HepG2 (cell line): ENCODE data around the gene TSACC. TPM values are rescaled to one million over a fixed set of nuclear protein-coding genes. Genes with fewer than 3 reads are reported as not detected.

Experiments used
- ATAC-seq: fragments of 200-7000 bp; cut with Tn5 transposase; 3 replicates; pipeline ENCODE4 v1.9.1; 2020; ENCODE audit warnings: mild to moderate bottlenecking, moderate library complexity
- BruUV-seq: library from RNA; stranded (reverse); fragments of 400-500 nt; replicated peaks from 2 replicates; lab custom pipeline; 2021; lab: Mats Ljungman, UMichigan
- CTCF ChIA-PET: fragments of 300-600 bp; formaldehyde crosslinking; extraction: SDS; loops from one replicate; lab custom pipeline; 2021; ENCODE audit warnings: low total read pairs, inconsistent platforms, low intra/inter-chr PET ratio; lab: Yijun Ruan, JAX
- POLR2A ChIA-PET: fragments of 350-600 bp; sonication (Branson Sonifier 250); formaldehyde crosslinking; loops from one replicate; lab custom pipeline; 2020; ENCODE audit warnings: antibody characterized with exemption, inconsistent platforms; lab: Yijun Ruan, JAX
- DNase-seq: peaks from one replicate; pipeline ENCODE4 v3.0.0-alpha.2; 2015; ENCODE audit warnings: low spot score
- FAIRE-seq: peaks from 3 replicates; lab custom pipeline; 2011; peaks lifted over from hg19 to GRCh38; lab: Jason Lieb, UNC
- H2AFZ ChIP-seq: one replicate; pipeline ENCODE4 v1.6.1; 2011; ENCODE audit warnings: low read length, inconsistent platforms
- H3K27ac ChIP-seq: fragments of 300-600 bp; 3 replicates; pipeline ENCODE4 v1.8.0; 2011; ENCODE audit warnings: mixed run types, mild to moderate bottlenecking, mixed read lengths, low read length, inconsistent platforms; ENCODE audit not compliant: insufficient read depth; ENCODE audit errors: extremely low read length
- H3K27me3 ChIP-seq, 2 experiments: fragments of 200-600 bp in 1 of 2; 2 replicates in 1 of 2; 3 replicates in 1 of 2; pipeline versions ENCODE4 v1.6.0 to v1.8.0; 2011; ENCODE audit warnings: low read length in 2 of 2, mild to moderate bottlenecking in 2 of 2, moderate library complexity in 2 of 2, inconsistent platforms in 1 of 2; ENCODE audit not compliant: insufficient read depth in 2 of 2, control insufficient read depth in 1 of 2
- H3K36me3 ChIP-seq, 2 experiments: fragments of 200-600 bp in 1 of 2; replicated peaks in 1 of 2; 2 replicates in 1 of 2; 3 replicates in 1 of 2; pipeline versions ENCODE4 v1.5.1 to v1.8.0; 2011; ENCODE audit warnings: low read length in 2 of 2, inconsistent platforms in 1 of 2; ENCODE audit not compliant: insufficient read depth in 2 of 2, control insufficient read depth in 1 of 2
- H3K4me1 ChIP-seq: 2 replicates; pipeline ENCODE4 v1.5.1; 2012; ENCODE audit warnings: low read length, inconsistent platforms; ENCODE audit not compliant: insufficient read depth
- H3K4me2 ChIP-seq: 2 replicates; pipeline ENCODE4 v1.6.0; 2011; ENCODE audit warnings: low read depth, low read length, inconsistent platforms
- H3K4me3 ChIP-seq, 3 experiments: fragments of 200-600 bp in 1 of 3; sonication (generic), shearing (Covaris generic) in 1 of 3; replicated peaks in 1 of 3; 2 replicates each; pipeline ENCODE4 v1.5.1; 2011 to 2016; ENCODE audit warnings: low read length in 3 of 3, inconsistent platforms in 2 of 3, low read depth in 2 of 3, mild to moderate bottlenecking in 2 of 3, control low read depth in 1 of 3, mixed read lengths in 1 of 3; ENCODE audit not compliant: insufficient read depth in 1 of 3
- H3K79me2 ChIP-seq: one replicate; pipeline ENCODE4 v1.6.1; 2011; ENCODE audit warnings: low read length, inconsistent platforms; ENCODE audit not compliant: insufficient read depth
- H3K9ac ChIP-seq: 2 replicates; pipeline ENCODE4 v1.6.0; 2011; ENCODE audit warnings: mild to moderate bottlenecking, low read depth, low read length, inconsistent platforms; ENCODE audit not compliant: insufficient read depth
- H3K9me3 ChIP-seq: 2 replicates; pipeline ENCODE4 v1.5.1; 2012; ENCODE audit warnings: mild to moderate bottlenecking, low read length
- H4K20me1 ChIP-seq: 2 replicates; pipeline ENCODE4 v1.6.0; 2011; ENCODE audit warnings: inconsistent platforms, mild to moderate bottlenecking, low read length, moderate library complexity; ENCODE audit not compliant: insufficient read depth
- HNF4A ChIP-seq: sonication (generic); formaldehyde crosslinking; IDR thresholded peaks from 2 replicates; pipeline ENCODE4 v1.4.0; 2020; ENCODE audit warnings: missing genetic modification reagents
- JUN ChIP-seq: sonication (generic); formaldehyde crosslinking; IDR thresholded peaks from 2 replicates; pipeline ENCODE4 v1.4.0; 2020; ENCODE audit warnings: mild to moderate bottlenecking, missing genetic modification reagents
- NCOA5 ChIP-seq: sonication (generic); formaldehyde crosslinking; IDR thresholded peaks from 2 replicates; pipeline ENCODE4 v1.4.0; 2020; ENCODE audit warnings: missing genetic modification reagents
- PCBP2 ChIP-seq: fragments of 200-400 bp; formaldehyde crosslinking; optimal IDR thresholded peaks from 2 replicates; pipeline ENCODE3; 2018; ENCODE audit warnings: low read length, low read depth; ENCODE audit not compliant: poor library complexity, severe bottlenecking
- RFX1 ChIP-seq: fragments of 450-650 bp; IDR thresholded peaks from 2 replicates; pipeline ENCODE4 v1.6.1; 2017
- ZNF552 ChIP-seq: sonication (generic); formaldehyde crosslinking; IDR thresholded peaks from 2 replicates; pipeline ENCODE4 v1.9.0; 2022; ENCODE audit warnings: missing genetic modification reagents, mild to moderate bottlenecking, borderline replicate concordance
- ZNF674 ChIP-seq: sonication (generic); formaldehyde crosslinking; IDR thresholded peaks from 2 replicates; pipeline ENCODE4 v1.5.0; 2020; ENCODE audit warnings: low read depth, mild to moderate bottlenecking, missing genetic modification reagents
- ZNF7 ChIP-seq: IDR thresholded peaks from 2 replicates; pipeline ENCODE4 v1.6.1; 2016; ENCODE audit warnings: missing biosample characterization, missing genetic modification reagents
- ZNF724P ChIP-seq: sonication (generic); formaldehyde crosslinking; IDR thresholded peaks from 2 replicates; pipeline ENCODE4 v1.8.0; 2022; ENCODE audit warnings: missing genetic modification reagents, borderline replicate concordance
- WGBS: methylation state at CpG from one replicate; pipeline ENCODE4 v1.1.6; 2017; ENCODE audit warnings: low lambda C conversion rate; 5-methylcytosine and 5-hydroxymethylcytosine counted together
- in situ Hi-C: cut with HindIII; loops from 2 replicates; pipeline ENCODE4 v1.10.0; 2017; ENCODE audit warnings: low pct_unique_long_range_greater_than_20kb; ENCODE audit not compliant: extremely low pct_ligation_motif_present
- intact Hi-C: fragments of 100-400 bp; cut with micrococcal nuclease; formaldehyde crosslinking; loops from one replicate; pipeline ENCODE4 v1.10.0; 2022; ENCODE audit not compliant: unreplicated experiment
- polyA plus RNA-seq, 8 experiments: library from polyadenylated mRNA; depleted of rRNA in 3 of 8; stranded (reverse) in 7 of 8; unstranded in 1 of 8; fragments of >200 nt; fragmentation: Illumina TruSeq in 4 of 8; extraction: Trizol in 4 of 8; gene quantifications; 2 replicates each; pipeline versions ENCODE4 v1.2.1 to v1.2.3, GENCODE V29; 2011 to 2016; ENCODE audit warnings: low read depth in 4 of 8, missing spikeins in 1 of 8, mixed read lengths in 1 of 8; ENCODE audit not compliant: insufficient read depth in 1 of 8
- total RNA-seq, 5 experiments: library from RNA; depleted of rRNA; stranded (reverse); fragments of >200 nt; fragmentation: Illumina TruSeq; extraction: Trizol; gene quantifications; 2 replicates each; pipeline ENCODE4 v1.2.3, GENCODE V29; 2016; ENCODE audit warnings: low read depth in 1 of 5
- TF ChIP-seq, protein P1 (sequence below): sonication (generic); formaldehyde crosslinking; IDR thresholded peaks from 2 replicates; pipeline ENCODE4 v1.5.1; 2020; ENCODE audit warnings: missing genetic modification reagents, mild to moderate bottlenecking, borderline replicate concordance
- TF ChIP-seq, protein P2 (sequence below): IDR thresholded peaks from 2 replicates; pipeline ENCODE4 v1.6.1; 2016; ENCODE audit warnings: missing biosample characterization, missing genetic modification reagents, low read depth
- TF ChIP-seq, protein P3 (sequence below): sonication (generic); formaldehyde crosslinking; IDR thresholded peaks from 2 replicates; pipeline ENCODE4 v1.9.0; 2022; ENCODE audit warnings: missing genetic modification reagents, mild to moderate bottlenecking, borderline replicate concordance
- TF ChIP-seq, protein P4 (sequence below): sonication (generic); formaldehyde crosslinking; IDR thresholded peaks from 2 replicates; pipeline ENCODE4 v1.5.0; 2020; ENCODE audit warnings: missing genetic modification reagents, mild to moderate bottlenecking, borderline replicate concordance

Gene TSACC
- total and polyA plus RNA-seq, 2 of the 13 experiments (the other 11 are each of a cell fraction or from before 2014, with no cell fraction given) = 1.5 to 2.6 TPM

DNA sequence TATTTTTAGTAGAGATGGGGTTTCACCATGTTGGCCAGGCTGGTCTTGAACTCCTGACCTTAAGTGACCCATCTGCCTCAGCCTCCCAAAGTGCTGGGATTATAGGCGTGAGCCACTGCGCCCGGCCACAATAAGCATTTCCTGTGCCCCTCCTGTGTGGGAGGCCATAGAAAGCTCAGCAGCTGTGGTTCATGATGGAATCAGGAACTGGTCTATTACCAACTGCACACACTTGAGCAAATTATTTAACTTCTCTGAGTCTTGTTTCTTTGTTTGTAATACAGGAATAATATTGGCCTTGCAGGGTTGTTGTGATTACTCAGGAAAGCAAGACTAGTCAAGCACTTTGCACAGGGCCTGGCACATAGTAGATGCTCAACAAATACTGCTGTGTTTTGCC, 45.7 kb downstream of the TSACC start:
- 0 out of 5 replicates have a peak, but pooled peaks cover 0 to 2% of the 10 kb centered on the region in 2 experiments for H3K27me3 ChIP-seq
- intact Hi-C loops = no loop called here
- H3K4me3 ChIP-seq = no peak overlapping the region
- H3K9me3 ChIP-seq = no peaks in the 10 kb centered on the region
- peaks cover 28% of the 10 kb centered on the region for H3K4me1 ChIP-seq
- H3K36me3 ChIP-seq = peaks cover 24 to 46% of the 10 kb centered on the region in 2 experiments
- H2AFZ ChIP-seq = no peak overlapping the region
- H4K20me1 ChIP-seq = peaks cover 4% of the 10 kb centered on the region
- H3K79me2 ChIP-seq = no peaks in the 10 kb centered on the region
- in situ Hi-C loops = no loop called here
- H3K9ac ChIP-seq = no peak overlapping the region
- ChIA-PET POLR2A (interaction anchor here (1.1 to 12.6 kb wide), 3 partner anchors 8 to 121 kb away, joined by 3 to 189 read pairs (median 8); partner anchors contain the start of gene RHBG), CTCF (interaction anchor here (5.4 kb wide), 1 partner anchor 61 kb away, joined by 76 read pairs; no protein-coding TSS in a partner anchor)
- H3K4me2 ChIP-seq = no peak overlapping the region
- 92% methylated on average over 3 of the region's 3 CpGs for WGBS
- no peak for ATAC-seq
- TF ChIP-seq RFX1 = no peak
- TF ChIP-seq, protein P1, sequence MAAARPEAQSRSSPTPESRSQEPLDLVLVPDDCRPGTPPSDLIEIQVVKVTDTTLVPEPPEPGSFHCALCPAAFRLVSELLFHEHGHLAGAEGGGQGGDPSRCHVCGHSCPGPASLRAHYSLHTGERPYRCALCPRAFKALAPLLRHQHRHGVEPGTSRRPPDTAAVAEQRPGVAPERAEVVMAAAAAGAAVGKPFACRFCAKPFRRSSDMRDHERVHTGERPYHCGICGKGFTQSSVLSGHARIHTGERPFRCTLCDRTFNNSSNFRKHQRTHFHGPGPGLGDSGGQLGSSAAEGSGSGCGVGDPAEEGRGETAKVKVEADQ (CRISPR knock-in tag) = no peak
- no peak for TF ChIP-seq ZNF724P (CRISPR knock-in tag)
- TF ChIP-seq PCBP2 = no peak
- TF ChIP-seq NCOA5 (CRISPR knock-in tag) = no peak
- no peak for TF ChIP-seq ZNF7
- TF ChIP-seq HNF4A (CRISPR knock-in tag) = no peak
- no peak for TF ChIP-seq JUN
- TF ChIP-seq ZNF552 = no peak
- TF ChIP-seq, protein P2, sequence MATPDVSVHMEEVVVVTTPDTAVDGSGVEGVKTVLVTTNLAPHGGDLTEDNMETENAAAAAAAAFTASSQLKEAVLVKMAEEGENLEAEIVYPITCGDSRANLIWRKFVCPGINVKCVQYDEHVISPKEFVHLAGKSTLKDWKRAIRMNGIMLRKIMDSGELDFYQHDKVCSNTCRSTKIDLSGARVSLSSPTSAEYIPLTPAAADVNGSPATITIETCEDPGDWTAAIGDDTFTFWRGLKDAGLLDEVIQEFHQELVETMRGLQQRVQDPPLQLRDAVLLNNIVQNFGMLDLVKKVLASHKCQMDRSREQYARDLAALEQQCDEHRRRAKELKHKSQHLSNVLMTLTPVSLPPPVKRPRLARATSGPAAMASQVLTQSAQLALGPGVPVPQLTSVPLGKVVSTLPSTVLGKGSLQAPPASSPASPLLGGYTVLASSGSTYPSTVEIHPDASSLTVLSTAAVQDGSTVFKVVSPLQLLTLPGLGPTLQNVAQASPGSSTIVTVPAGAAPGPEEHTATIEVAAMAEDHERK (CRISPR knock-in tag) = no peak
- TF ChIP-seq, protein P3, sequence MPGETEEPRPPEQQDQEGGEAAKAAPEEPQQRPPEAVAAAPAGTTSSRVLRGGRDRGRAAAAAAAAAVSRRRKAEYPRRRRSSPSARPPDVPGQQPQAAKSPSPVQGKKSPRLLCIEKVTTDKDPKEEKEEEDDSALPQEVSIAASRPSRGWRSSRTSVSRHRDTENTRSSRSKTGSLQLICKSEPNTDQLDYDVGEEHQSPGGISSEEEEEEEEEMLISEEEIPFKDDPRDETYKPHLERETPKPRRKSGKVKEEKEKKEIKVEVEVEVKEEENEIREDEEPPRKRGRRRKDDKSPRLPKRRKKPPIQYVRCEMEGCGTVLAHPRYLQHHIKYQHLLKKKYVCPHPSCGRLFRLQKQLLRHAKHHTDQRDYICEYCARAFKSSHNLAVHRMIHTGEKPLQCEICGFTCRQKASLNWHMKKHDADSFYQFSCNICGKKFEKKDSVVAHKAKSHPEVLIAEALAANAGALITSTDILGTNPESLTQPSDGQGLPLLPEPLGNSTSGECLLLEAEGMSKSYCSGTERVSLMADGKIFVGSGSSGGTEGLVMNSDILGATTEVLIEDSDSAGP (CRISPR knock-in tag) = no peak
- TF ChIP-seq, protein P4, sequence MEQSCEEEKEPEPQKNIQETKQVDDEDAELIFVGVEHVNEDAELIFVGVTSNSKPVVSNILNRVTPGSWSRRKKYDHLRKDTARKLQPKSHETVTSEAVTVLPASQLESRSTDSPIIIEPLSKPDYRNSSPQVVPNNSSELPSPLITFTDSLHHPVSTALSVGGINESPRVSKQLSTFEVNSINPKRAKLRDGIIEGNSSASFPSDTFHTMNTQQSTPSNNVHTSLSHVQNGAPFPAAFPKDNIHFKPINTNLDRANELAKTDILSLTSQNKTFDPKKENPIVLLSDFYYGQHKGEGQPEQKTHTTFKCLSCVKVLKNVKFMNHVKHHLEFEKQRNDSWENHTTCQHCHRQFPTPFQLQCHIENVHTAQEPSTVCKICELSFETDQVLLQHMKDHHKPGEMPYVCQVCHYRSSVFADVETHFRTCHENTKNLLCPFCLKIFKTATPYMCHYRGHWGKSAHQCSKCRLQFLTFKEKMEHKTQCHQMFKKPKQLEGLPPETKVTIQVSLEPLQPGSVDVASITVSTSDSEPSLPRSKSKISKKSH = no peak
- TF ChIP-seq ZNF674 (CRISPR knock-in tag) = no peak
- FAIRE-seq = no peak
- no peak for DNase-seq
- no TSS peak for BruUV-seq
- H3K27ac ChIP-seq = no peak overlapping the region
